Stomach (tissue), 4 donors: ENCODE data around the gene B3GNT5.

ENCODE experiments used
- EP300 ChIP-seq: sonication (generic); formaldehyde crosslinking; IDR thresholded peaks from one replicate; pipeline ENCODE4 v1.6.1; 2017; ENCODE audit warnings: antibody characterized with exemption
- POLR2A ChIP-seq, 4 donors: fragments of 450-650 bp; IDR thresholded peaks; one replicate each; pipeline ENCODE4 v1.6.1; 2016; ENCODE audit warnings: antibody characterized with exemption in 4 of 4, control low read depth in 2 of 4, mild to moderate bottlenecking in 1 of 4, moderate library complexity in 1 of 4
- POLR2AphosphoS5 ChIP-seq, 3 donors: sonication (generic); formaldehyde crosslinking; IDR thresholded peaks; one replicate each; pipeline ENCODE4 v1.6.1; 2016; ENCODE audit warnings: antibody characterized with exemption in 3 of 3
- TF ChIP-seq, protein P1 (sequence below), 7 experiments: fragments of 450-650 bp in 4 of 7; fragments of 200-600 bp in 3 of 7; sonication (generic) in 3 of 7; IDR thresholded peaks; one replicate each; pipeline ENCODE4 v1.5.1; 2016 to 2019; ENCODE audit warnings: antibody characterized with exemption in 7 of 7, control low read depth in 2 of 7, mild to moderate bottlenecking in 1 of 7

DNA sequence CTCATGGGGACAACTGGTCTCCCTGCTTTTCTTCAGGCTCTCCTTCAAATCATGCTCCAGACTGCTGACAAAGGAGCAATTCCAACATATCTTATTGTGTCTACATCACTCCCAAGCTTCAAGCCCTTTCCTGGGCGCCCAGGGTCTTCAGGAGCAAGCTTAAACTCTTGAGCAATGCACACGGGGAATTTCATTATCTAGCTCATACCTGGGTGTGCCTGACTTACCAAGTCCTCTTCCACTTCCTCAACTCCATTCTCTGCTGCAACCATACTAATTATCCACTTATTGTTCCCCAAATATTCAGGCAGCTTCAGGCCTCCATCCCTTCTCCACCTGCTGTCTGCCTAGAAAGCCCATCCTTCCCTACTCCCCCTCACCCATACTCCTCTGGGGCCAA is 50.6 kb downstream of the B3GNT5 start:
- TF ChIP-seq, protein P1, sequence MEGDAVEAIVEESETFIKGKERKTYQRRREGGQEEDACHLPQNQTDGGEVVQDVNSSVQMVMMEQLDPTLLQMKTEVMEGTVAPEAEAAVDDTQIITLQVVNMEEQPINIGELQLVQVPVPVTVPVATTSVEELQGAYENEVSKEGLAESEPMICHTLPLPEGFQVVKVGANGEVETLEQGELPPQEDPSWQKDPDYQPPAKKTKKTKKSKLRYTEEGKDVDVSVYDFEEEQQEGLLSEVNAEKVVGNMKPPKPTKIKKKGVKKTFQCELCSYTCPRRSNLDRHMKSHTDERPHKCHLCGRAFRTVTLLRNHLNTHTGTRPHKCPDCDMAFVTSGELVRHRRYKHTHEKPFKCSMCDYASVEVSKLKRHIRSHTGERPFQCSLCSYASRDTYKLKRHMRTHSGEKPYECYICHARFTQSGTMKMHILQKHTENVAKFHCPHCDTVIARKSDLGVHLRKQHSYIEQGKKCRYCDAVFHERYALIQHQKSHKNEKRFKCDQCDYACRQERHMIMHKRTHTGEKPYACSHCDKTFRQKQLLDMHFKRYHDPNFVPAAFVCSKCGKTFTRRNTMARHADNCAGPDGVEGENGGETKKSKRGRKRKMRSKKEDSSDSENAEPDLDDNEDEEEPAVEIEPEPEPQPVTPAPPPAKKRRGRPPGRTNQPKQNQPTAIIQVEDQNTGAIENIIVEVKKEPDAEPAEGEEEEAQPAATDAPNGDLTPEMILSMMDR (IDR thresholded peaks at IDR 0.05): no peak
- TF ChIP-seq POLR2A (IDR thresholded peaks at IDR 0.05) (no peak), POLR2AphosphoS5 (IDR thresholded peaks at IDR 0.05) (no peak), EP300 (no peak)
